MV-4-11 (cell line): ENCODE measurements around the gene CCDC175.

Experiments
- DNase-seq: peaks from one replicate; lab custom pipeline; 2025; lab: John Stamatoyannopoulos, UW

CCDC175 gene

GRCh38 chr14:59540852-59541251 lies 35.8 kb downstream of the CCDC175 start:
- DNase-seq: no peak

- DNase-seq: no peak
Observed at GRCh38 chr14:59538936-59539335, 37.7 kb downstream of the CCDC175 start.

GRCh38 chr14:59537476-59537875 lies 39.1 kb downstream of the CCDC175 start:
- no peak for DNase-seq

- DNase-seq: no peak
Observed at GRCh38 chr14:59534361-59534987, 42.1 kb downstream of the CCDC175 start.

- DNase-seq: no peak
Observed at GRCh38 chr14:59532419-59532818, 44.2 kb downstream of the CCDC175 start.

GRCh38 chr14:59530349-59530748 lies 46.3 kb downstream of the CCDC175 start:
- no peak for DNase-seq

- no peak for DNase-seq
Observed at GRCh38 chr14:59529189-59529588, 47.4 kb downstream of the CCDC175 start.

- DNase-seq: no peak
Observed at GRCh38 chr14:59520224-59520623, 56.4 kb downstream of the CCDC175 start.

- no peak for DNase-seq
Observed at GRCh38 chr14:59511916-59512575, 64.6 kb downstream of the CCDC175 start.

- DNase-seq: no peak
Observed at GRCh38 chr14:59510966-59511365, 65.6 kb downstream of the CCDC175 start.

- DNase-seq: no peak
Observed at GRCh38 chr14:59510001-59510400, 66.6 kb downstream of the CCDC175 start.

GRCh38 chr14:59509101-59509500 lies 67.5 kb downstream of the CCDC175 start:
- DNase-seq: no peak

- DNase-seq: no peak
Observed at GRCh38 chr14:59507752-59508103, 68.9 kb downstream of the CCDC175 start.

- peak; percentile 28 for DNase-seq
Observed at GRCh38 chr14:59507063-59507751, 69.4 kb downstream of the CCDC175 start.

- DNase-seq: no peak
Observed at GRCh38 chr14:59503256-59503655, 73.4 kb downstream of the CCDC175 start.

- no peak for DNase-seq
Observed at GRCh38 chr14:59500732-59501131, 75.9 kb downstream of the CCDC175 start.

GRCh38 chr14:59492384-59492783 lies 84.2 kb downstream of the CCDC175 start:
- DNase-seq: no peak

- DNase-seq: no peak
Observed at GRCh38 chr14:59490756-59491155, 85.9 kb downstream of the CCDC175 start.

- peak; percentile 58 for DNase-seq
Observed at GRCh38 chr14:59484639-59485175, 91.9 kb downstream of the CCDC175 start.

- DNase-seq: peak; percentile 92
Observed at GRCh38 chr14:59483819-59484638, 92.6 kb downstream of the CCDC175 start, which contains the start of the genes JKAMP and L3HYPDH. TSS of gene JKAMP (plus strand) at chr14:59484517. CDS start at chr14:59484590, 73 bp downstream. TSS of gene L3HYPDH (minus strand) at chr14:59484408. CDS start at chr14:59484316, 92 bp downstream.

- DNase-seq: no peak
Observed at GRCh38 chr14:59483363-59483762, 93.2 kb downstream of the CCDC175 start.
